ENCODE measurements around the gene DDX27. TPM values are rescaled to one million over a fixed set of nuclear protein-coding genes. Genes with fewer than 3 reads are reported as not detected.
"Not testable (repeated sequence)": the region's sequence is repeated elsewhere in the genome, so short reads cannot be mapped to it uniquely, and the experiment has no call there.

DDX27 gene
- total RNA-seq, 2 experiments from 2014 or later, result 116 to 126 TPM

DNA sequence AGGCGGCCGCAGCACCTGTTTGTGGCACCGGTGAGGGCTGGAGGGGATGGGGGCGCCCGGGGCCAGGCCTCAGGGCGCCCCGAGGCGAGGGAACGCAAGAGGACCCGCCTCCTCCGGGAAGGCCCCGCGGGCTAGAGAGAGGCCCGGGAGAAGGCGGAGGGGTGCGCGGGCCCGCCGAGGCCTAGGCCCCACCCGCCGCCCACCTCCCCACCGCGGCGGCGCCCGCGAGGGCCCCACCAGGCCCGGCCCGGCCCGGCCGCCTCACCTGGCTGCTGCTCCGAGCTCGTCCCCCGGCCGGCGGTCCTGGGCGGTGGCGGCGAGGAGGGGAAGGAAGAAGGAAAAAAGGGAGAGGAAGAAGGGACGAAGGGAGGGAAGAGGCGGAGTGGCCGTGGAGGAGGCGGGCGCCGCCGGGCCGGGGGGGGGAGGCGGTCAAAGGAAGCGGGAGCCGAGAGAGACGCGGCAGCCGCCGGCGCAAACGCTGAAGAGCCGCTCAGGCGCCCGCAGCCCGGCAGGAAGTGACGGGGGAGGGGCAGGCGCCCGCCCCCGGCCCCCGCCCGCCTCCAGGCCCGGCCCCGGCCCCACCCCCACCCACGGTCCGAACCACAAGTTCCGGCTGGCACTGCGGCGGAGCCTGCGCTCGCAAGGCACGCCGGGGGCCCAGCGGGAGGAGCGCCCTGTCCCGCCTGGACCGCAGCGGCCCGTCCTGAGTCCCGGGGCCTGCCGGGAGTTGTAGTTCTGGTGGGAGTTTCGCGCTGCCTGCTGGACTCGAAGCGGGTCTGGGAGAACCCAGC lies 31.2 kb upstream of the DDX27 start, which contains the start of gene STAU1:
Gene STAU1 (minus strand): TSS at position 484 of the 791 bp plus-strand sequence. CDS start 22,133 bp downstream, outside the sequence.
- POLR2A ChIA-PET, result interaction anchor here (0.6 to 3.8 kb wide), 13 partner anchors 8 to 1322 kb away, joined by 3 to 33 read pairs (median 3); partner anchors contain the start of genes DDX27, PTPN1, RNF114 and ZNFX1
- DNase-seq (peak; percentile 86 to 98 (median 92)), ATAC-seq (ENCODE audit: poor library complexity) (peak; percentile 89)
- no peaks in the 10 kb centered on the region for H3K27me3 Mint-ChIP-seq
- Histone ChIP-seq H3K4me3 (ENCODE audit: low read length) (peak within 1 kb of the TSS; percentile 72), H3K4me1 (ENCODE audit: insufficient read depth, low read length) (peaks cover 28% of the 10 kb centered on the region), H3K36me3 (ENCODE audit: insufficient read depth, low read length) (peaks cover 6% of the 10 kb centered on the region), H3K9me3 (ENCODE audit: control insufficient read depth in 1 of 2, insufficient read depth in 1 of 2, low read length in 2 of 2) (no peaks in the 10 kb centered on the region), H3K27me3 (ENCODE audit: control insufficient read depth in 1 of 2, insufficient read depth in 2 of 2, low read length in 2 of 2) (no peaks in the 10 kb centered on the region), H3K27ac (ENCODE audit: low read depth in 1 of 2, low read length in 2 of 2) (peak within 1 kb of the TSS; percentile 59 to 68)
- no peaks in the 10 kb centered on the region for H3K9me3 Mint-ChIP-seq
- no peak for TF ChIP-seq CTCF (IDR thresholded peaks at IDR 0.05)
- intact Hi-C loops (cut with DNase I, micrococcal nuclease), result loop anchor here (1.0 to 5.0 kb wide), 6 partner anchors 27 to 266 kb away; partner anchors contain the start of genes DDX27 (in 2 of the 2), ARFGEF2 (in 1 of the 2), CSE1L (in 1 of the 2) and ZNFX1 (in 1 of the 2)
- peak within 1 kb of the TSS; percentile 82 for H3K27ac Mint-ChIP-seq
- peaks cover 34% of the 10 kb centered on the region for H3K36me3 Mint-ChIP-seq (ENCODE audit: low read depth)
- CTCF ChIA-PET, result interaction anchor here (1.9 to 3.1 kb wide), 3 partner anchors 29 to 58 kb away, joined by 4 to 20 read pairs (median 14); no protein-coding TSS in a partner anchor
- peak within 1 kb of the TSS; percentile 90 for H3K4me3 Mint-ChIP-seq
- peaks cover 39% of the 10 kb centered on the region for H3K4me1 Mint-ChIP-seq (ENCODE audit: low read depth)

DNA sequence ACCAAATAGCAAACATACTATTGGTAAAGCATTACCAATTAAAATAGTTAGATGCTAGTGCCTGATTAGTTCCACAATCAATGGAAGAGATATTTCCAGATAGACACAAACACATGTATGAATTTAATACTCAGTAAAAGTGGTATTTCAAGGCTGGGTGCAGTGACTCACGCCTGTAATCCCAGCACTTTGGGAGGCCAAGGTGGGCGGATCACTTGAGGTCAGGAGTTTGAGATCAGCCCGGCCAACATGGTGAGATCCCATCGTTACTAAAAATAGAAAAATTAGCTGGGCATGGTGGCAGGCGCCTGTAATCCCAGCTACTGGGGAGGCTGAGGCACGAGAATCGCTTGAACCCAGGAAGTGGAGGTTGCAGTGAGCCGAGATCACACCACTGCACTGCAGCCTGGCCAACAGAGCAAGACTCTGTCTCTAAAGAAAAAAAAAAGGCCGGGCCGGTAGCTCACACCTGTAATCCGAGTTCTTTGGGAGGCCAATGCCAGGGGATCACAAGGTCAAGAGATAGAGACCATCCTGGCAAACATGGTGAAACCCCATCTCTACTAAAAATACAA lies 26.2 kb upstream of the DDX27 start:
- H3K4me1 ChIP-seq (ENCODE audit: insufficient read depth, low read length); H3K27me3 Mint-ChIP-seq: not testable (repeated sequence)

DNA sequence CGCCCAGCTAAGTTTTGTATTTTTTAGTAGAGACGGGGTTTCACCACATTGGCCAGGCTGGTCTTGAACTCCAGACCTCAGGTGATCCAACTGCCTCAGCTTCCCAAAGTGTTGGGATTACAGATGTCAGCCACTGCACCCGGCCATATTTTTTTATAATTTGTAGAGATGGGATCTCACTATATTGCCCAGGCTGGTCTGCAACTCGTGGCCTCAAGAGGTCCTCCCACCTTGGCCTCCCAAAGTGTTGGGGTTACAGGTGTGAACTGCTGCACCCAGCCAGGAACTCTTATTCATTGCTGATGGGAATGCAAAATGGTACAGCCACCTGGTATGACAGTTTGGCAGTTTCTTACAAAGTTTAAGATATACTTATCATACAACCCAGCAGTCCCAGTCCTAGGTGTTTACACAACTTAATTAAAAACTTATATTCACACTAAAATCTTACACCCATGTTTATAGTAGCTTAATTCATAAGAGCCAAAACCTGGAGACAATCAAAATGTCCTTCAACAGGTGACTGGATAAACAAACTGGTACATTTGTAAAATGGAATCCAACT lies 19.4 kb upstream of the DDX27 start:
- TF ChIP-seq CTCF (IDR thresholded peaks at IDR 0.05), result no peak
- H3K27me3 ChIP-seq (ENCODE audit: control insufficient read depth in 1 of 2, insufficient read depth in 2 of 2, low read length in 2 of 2), result no peaks in the 10 kb centered on the region
- ChIA-PET POLR2A (no interaction called here), CTCF (interaction anchor here (1.2 kb wide), 1 partner anchor 18 kb away, joined by 4 read pairs; no protein-coding TSS in a partner anchor)
- intact Hi-C loops (cut with DNase I, micrococcal nuclease), result no loop called here
- ATAC-seq (ENCODE audit: poor library complexity) (no peak), DNase-seq (no peak)
- no peaks in the 10 kb centered on the region for H3K4me1 ChIP-seq (ENCODE audit: insufficient read depth, low read length)
- H3K9me3 ChIP-seq (ENCODE audit: control insufficient read depth in 1 of 2, insufficient read depth in 1 of 2, low read length in 2 of 2), result no peaks in the 10 kb centered on the region
- Mint-ChIP-seq H3K36me3 (ENCODE audit: low read depth) (no peaks in the 10 kb centered on the region), H3K27ac (no peak overlapping the region), H3K9me3 (no peaks in the 10 kb centered on the region), H3K4me3 (no peak overlapping the region), H3K27me3 (no peaks in the 10 kb centered on the region), H3K4me1 (ENCODE audit: low read depth) (no peaks in the 10 kb centered on the region)
- H3K36me3 ChIP-seq (ENCODE audit: insufficient read depth, low read length), result no peaks in the 10 kb centered on the region
- H3K4me3 ChIP-seq (ENCODE audit: low read length), result no peak overlapping the region
- H3K27ac ChIP-seq (ENCODE audit: low read depth in 1 of 2, low read length in 2 of 2), result no peak overlapping the region

More for the DNA sequence above, 26.2 kb upstream of the DDX27 start:
- H3K4me3 Mint-ChIP-seq; H3K4me3 ChIP-seq (ENCODE audit: low read length); ATAC-seq (ENCODE audit: poor library complexity); H3K4me1 Mint-ChIP-seq (ENCODE audit: low read depth); DNase-seq; H3K9me3 Mint-ChIP-seq; H3K36me3 Mint-ChIP-seq (ENCODE audit: low read depth); POLR2A ChIA-PET; H3K27me3 ChIP-seq (ENCODE audit: control insufficient read depth in 1 of 2, insufficient read depth in 2 of 2, low read length in 2 of 2); H3K27ac Mint-ChIP-seq; H3K27ac ChIP-seq (ENCODE audit: low read depth in 1 of 2, low read length in 2 of 2); H3K9me3 ChIP-seq (ENCODE audit: control insufficient read depth in 1 of 2, insufficient read depth in 1 of 2, low read length in 2 of 2); intact Hi-C loops (cut with DNase I, micrococcal nuclease); H3K36me3 ChIP-seq (ENCODE audit: insufficient read depth, low read length): not testable (repeated sequence)
- CTCF ChIA-PET, result interaction anchor here (2.0 kb wide), 1 partner anchor 24 kb away, joined by 5 read pairs; no protein-coding TSS in a partner anchor
